ENCODE data around the gene SLC66A3.
"Not testable (repeated sequence)": the region's sequence is repeated elsewhere in the genome, so short reads cannot be mapped to it uniquely, and the experiment has no call there.

The SLC66A3 gene

DNA sequence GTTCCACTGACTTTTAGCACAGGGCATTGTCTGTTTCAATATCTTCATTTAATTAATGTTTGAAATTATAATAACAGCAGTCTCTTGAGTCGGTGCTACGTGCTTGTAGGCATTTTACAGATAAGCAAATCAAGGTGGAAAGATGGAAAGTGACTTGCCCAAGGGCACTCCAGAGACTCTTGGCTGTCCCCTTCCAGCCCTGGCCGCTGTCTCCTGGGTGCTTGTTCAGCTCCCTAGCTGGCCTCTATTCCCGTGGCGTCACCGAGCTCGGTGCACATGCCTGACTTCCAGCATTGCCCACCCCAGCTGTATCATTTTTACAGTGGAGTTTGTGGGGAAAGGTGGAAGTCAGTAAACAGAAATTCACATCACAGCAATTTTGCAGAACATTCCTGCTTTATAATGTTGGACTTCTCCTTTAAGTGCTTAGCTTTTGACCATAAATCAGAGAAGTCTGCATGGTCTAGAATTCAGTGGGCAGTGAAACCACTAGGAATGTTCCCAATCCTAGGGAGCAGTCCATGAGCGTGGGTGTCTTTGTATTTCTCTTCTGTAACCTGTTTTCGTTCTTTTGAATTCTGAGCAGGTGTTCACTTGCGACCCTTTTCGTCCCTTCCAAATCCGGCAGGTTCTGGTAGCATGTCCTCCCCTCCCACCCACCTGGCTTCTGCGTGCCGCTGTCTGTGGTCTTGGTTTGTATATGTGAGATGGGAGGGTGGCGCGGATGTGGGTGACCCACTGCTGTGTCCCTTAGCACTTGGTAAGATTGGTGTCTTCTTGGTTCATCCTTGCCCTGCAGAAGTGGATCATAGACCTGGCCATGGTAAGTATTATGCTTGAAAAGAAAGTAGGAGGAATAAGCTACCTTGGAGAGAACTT, 8.4 kb downstream of the SLC66A3 start:
- no peak for DNase-seq (ENCODE audit: low read depth)

DNA sequence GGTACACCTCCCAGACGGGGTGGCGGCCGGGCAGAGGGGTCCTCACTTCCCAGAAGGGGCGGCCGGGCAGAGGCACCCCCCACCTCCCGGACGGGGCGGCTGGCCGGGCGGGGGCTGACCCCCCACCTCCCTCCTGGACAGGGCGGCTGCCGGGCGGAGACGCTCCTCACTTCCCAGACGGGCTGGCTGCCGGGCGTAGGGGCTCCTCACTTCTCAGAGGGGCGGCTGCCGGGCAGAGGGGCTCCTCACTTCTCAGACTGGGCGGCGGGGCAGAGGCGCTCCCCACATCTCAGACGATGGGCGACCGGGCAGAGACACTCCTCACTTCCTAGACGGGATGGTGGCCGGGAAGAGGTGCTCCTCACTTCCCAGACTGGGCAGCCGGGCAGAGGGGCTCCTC, 9.8 kb downstream of the SLC66A3 start:
- not testable (repeated sequence) for DNase-seq (ENCODE audit: low read depth)

DNA sequence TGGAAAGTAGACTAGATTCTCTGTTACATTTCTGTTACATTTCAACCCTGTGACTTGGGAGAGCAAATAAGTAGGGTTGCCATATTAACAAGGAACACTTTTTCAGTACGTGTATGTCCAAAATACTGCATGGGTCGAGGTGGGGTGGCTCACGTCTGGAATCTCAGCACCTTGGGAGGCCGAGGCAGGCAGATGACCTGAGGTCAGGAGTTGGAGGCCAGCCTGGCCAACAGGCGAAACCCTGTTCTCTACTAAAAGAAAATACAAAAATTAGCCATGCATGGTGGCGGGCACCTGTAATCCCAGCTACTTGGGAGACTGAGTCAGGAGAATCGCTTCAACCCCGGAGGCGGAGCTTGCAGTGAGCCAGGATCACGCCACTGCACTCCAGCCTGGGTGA, 11.2 kb downstream of the SLC66A3 start:
- DNase-seq (ENCODE audit: low read depth), result no peak

DNA sequence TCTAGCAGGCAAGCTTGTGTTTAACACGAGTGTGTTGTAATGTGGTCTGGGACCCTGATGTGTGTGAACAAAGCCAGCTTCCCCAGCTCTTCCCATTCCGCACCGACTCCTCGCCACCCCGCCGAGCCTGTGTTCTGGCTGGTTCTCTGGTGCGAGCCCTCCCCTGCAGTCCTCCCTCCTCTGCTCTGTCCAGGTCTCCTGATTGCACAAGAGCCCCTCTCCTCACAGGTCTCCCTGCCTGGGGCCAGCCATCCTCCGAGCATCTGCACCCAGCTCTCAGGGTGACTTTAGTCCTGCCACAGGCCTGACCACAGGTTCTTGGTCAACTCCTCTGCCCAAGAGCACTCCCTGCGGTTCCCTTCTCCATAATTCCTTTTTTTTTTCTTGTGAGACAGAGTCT, 13.2 kb downstream of the SLC66A3 start:
- DNase-seq (ENCODE audit: low read depth), result no peak

- no peak for DNase-seq (ENCODE audit: low read depth)
Measured at GRCh38 chr2:11169333-11169732, 14.1 kb downstream of the SLC66A3 start.

DNA sequence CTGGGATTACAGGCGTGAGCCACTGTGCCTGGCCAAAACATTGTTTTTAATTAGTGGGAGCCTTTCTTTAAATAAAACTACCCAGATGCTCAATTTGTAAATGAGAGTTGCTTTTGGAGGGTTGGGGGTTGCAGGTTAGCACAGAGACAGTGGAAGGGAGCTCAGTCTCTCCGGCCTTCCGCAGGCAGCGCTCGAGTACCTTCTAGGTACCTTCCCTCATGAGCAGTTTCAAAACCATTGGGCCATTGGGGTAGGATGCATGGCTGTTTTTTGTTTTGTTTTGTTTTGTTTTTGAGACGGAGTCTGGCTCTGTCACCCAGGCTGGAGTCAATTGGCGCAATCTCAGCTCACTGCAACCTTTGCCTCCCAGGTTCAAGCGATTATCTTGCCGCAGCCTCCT, 19.0 kb downstream of the SLC66A3 start:
- no peak for DNase-seq (ENCODE audit: low read depth)

DNA sequence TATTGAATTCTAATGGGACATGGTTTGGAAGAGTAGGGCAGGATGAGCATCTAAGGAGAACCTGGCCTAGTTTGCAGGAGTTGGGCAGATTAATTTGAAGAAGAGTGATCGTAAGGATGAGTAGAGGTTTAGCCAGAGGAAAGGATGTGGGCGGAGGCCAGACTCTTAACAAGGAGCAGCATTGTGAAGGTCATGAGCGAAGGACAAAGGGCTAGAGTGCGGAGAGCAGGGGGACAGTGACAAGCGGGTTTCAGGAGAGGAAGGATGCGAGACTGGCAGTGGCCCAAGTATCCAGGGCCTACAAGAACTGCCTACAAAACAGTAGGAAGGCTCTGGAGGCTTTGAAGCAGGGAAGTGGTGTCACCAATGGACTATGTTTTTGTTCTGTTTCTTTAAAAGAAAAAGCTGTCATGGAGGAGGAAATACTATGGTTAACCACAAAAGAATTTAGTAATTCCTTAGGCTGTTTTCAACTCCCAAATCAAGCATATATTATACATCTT, 20.1 kb downstream of the SLC66A3 start:
- DNase-seq (ENCODE audit: low read depth), result no peak

DNA sequence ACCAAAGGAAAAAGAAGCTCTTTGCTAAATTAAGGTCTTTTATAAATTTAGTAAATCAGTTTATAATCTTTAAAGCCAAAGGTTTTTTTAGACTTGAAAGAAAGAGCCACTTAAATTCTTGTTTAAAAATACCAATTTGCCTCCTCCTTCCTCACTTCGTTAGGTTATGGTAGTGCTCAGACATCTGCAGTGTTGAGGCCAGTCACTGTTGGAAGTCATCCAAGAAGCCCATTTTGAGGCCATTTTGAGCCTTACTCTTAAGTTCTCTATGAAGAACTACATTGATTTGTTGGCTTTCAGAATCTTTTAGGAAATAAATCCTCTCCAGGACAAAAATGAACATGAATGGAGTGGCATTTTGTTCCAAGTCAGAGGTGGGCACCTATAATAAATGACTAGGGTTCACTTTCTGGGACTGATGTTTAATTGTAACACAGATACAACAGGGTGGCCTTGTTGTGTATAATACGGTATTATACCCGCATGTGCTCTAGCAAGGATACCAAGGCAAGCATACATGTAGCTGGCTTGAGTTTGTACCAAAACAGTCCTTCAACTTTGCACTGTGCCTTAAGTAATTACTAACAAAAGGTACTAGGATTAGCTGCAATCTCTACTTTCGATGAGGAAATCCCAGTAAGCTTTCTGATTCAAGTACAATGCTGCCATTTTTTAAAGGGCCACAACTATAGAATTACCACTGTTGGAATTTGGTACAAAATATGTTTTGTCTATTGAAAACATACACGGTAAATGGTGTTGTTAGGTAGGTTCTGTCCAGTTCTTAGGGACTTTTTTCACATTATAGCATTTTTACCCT, 22.8 kb downstream of the SLC66A3 start:
- DNase-seq (ENCODE audit: low read depth), result no peak

GRCh38 chr2:11179196-11179595, 23.9 kb downstream of the SLC66A3 start:
- DNase-seq (ENCODE audit: low read depth), result no peak

DNA sequence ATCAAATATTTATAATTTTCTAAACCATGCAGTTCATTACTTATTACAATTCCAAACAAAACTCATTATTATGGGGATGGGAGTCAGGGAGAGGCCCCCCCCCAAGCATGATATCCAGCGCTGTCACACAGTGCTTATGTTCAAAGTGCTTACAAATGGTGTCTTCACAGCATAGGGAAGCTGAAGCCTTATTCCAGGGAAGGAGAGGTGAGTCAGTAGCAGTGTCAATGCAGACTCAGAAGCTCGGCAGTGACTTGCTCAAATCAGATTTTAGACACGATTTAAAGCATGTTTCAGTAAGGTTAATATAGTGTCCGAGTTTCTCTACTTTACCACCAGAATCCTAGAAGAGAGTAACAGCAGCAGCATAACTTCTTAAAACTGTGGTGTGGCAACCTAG, 24.6 kb downstream of the SLC66A3 start:
- DNase-seq (ENCODE audit: low read depth), result no peak

- no peak for DNase-seq (ENCODE audit: low read depth)
Measured at GRCh38 chr2:11180653-11181052, 25.4 kb downstream of the SLC66A3 start.

- no peak for DNase-seq (ENCODE audit: low read depth)
Measured at GRCh38 chr2:11182951-11183350, 27.7 kb downstream of the SLC66A3 start.

GRCh38 chr2:11186145-11186544, 30.9 kb downstream of the SLC66A3 start:
- DNase-seq (ENCODE audit: low read depth), result no peak

- no peak for DNase-seq (ENCODE audit: low read depth)
Measured at GRCh38 chr2:11187083-11187619, 31.9 kb downstream of the SLC66A3 start.

GRCh38 chr2:11187731-11188130, 32.5 kb downstream of the SLC66A3 start:
- no peak for DNase-seq (ENCODE audit: low read depth)

DNA sequence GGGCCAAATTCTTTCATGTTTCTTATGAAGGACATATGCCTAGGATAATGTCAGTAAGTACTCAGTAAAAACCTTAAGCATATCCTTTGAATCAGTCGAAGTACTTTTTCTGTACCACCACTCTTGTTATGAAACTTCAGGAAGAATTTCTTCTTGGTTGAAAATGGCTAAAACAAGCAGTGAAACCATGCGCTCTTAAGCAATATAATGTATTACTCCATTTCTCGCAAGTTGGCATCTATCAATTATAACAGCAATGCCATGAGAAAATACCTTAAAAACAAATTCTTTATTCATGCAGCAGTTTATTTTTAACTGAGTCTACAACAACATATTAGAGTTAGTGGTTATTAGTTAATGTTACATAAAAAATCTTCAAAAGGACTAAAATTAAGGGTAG, 41.0 kb downstream of the SLC66A3 start:
- DNase-seq (ENCODE audit: low read depth), result no peak

GRCh38 chr2:11200651-11201050, 45.4 kb downstream of the SLC66A3 start:
- DNase-seq (ENCODE audit: low read depth), result no peak

- DNase-seq (ENCODE audit: low read depth), result no peak
Measured at GRCh38 chr2:11201969-11202368, 46.7 kb downstream of the SLC66A3 start.

DNA sequence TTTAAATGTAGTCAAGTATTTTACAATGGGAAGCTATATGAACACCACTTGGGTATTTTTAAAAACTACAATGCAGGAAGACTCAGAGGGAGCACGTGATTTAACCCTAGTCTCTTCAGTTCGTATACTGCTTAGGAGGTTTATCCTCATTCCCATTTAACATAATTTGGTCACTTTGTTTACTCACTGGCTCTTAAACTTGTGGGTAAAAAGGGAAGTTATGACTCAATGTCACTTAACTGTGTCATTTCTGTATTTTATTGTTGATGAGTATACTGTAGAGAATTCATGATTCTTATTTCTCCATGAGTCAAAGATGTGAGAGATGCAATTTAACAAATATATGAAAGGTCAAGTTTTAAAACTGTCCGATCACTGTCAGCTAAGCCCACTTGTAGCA, 48.2 kb downstream of the SLC66A3 start:
- DNase-seq (ENCODE audit: low read depth), result no peak

DNA sequence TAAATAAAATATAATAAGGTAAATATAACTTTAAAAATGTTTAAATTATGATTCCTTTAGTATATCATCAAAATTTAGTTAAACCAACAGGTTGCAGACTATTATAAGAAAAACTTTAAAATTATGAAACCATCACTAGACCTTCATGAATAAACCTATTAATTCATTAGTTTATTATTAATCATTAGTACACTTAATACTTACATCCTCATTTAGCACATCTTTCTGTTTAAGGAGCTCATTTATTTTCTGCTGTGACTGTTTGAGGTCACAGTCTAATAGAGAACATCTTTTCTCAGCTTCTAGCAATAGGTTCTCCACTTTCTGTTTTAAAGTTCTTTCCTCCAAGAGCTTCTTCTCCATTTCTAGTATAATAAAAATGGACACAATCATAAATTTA, 52.8 kb downstream of the SLC66A3 start:
- no peak for DNase-seq (ENCODE audit: low read depth)

DNA sequence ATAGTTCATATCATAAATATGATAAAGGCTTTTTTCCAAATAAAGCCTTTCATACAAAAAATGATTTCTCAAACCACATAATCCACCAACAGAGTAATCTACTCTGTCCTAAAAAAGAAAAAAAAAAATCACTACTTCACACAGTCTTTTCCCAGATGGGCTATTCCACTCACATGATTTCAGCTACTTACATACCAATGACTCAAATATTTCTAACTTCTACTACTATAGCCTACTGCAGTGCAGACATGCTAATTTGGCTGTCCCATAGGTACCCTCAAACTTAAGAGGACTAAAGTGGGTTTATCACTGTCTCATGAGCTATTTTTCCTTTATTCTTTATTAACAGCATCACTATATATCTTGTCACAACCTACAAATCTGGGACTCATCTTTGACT, 57.4 kb downstream of the SLC66A3 start:
- DNase-seq (ENCODE audit: low read depth), result no peak

DNA sequence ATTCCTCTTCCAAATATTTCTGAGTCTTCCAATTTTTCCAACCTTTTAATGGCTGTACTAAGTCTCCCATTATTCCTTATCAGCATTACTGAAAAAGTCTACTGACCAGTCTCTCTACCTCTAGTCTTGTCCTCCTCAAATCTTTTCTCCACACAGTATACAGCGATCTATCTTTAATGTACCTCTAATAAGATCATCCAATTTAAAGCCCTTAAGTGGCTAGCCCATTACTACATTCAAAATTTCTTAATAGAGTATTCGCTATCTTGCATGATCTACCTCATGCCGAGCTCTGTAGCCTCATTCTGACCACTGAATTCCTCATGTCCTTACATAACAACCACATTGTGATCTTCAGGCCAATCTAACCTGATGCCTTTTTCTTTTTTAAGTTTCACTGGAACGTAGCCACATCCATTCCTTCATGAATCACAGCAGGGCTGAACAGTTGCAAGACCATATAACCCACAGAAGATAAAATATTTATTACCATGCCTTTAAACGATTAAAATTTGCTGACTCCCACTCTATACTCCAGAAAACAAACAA, 57.9 kb downstream of the SLC66A3 start:
- no peak for DNase-seq (ENCODE audit: low read depth)

- DNase-seq (ENCODE audit: low read depth), result no peak
Measured at GRCh38 chr2:11213975-11214374, 58.7 kb downstream of the SLC66A3 start.
